ENCODE measurements around the gene RSRP1. TPM values are rescaled to one million over a fixed set of nuclear protein-coding genes. Genes with fewer than 3 reads are reported as not detected.

The RSRP1 gene
- total and polyA plus RNA-seq, 2 donors (not counting 1 experiment from before 2014, with no cell fraction given) = 387 to 482 TPM

DNA sequence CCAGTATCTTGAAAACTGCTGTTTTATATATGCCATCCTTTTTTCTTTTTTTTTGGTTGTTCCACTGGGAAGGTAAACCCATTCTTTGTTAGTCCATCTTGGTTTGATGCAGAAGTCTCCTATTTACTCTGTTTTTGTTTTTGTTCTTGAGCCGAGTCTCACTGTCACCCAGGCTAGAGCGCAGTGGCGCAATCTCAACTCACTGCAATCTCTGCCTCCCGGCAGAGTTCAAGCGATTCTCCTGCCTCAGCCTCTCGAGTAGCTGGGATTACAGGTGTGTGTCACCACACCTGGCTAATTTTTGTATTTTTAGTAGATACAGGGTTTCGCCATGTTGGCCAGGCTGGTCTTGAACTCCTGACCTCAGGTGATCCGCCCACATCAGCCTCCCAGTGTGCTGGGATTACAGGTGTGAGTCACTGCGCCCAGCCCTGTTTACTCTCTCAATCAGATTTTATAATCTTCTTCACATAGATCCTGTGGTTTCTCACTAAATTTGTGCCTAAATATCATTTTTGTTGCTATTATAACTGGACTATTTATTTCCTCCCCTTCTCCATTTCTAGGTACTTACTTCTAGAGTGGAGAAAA, 27.5 kb downstream of the RSRP1 start:
- ChIA-PET CTCF (interaction anchor here (1.4 kb wide), 1 partner anchor 15 kb away, joined by 6 read pairs; no protein-coding TSS in a partner anchor), POLR2A (no interaction called here)
- no peaks in the 10 kb centered on the region for H3K27me3 ChIP-seq (replicated peaks in 1 of 4; ENCODE audit: control extremely low read depth in 1 of 4, control insufficient read depth in 3 of 4, insufficient read depth in 4 of 4, low read length in 3 of 4)
- Mint-ChIP-seq H3K9me3 (ENCODE audit: insufficient read depth) (no peaks in the 10 kb centered on the region), H3K27ac (no peak overlapping the region), H3K4me3 (no peak overlapping the region), H3K27me3 (no peaks in the 10 kb centered on the region), H3K4me1 (peaks cover 12% of the 10 kb centered on the region)
- H3K4me3 ChIP-seq (ENCODE audit: control extremely low read depth in 1 of 5, extremely low read depth in 1 of 5, insufficient read depth in 1 of 5, low read depth in 2 of 5, low read length in 4 of 5) = no peak overlapping the region
- intact Hi-C loops (cut with micrococcal nuclease) = no loop called here
- peaks cover 4 to 44% of the 10 kb centered on the region in 2 experiments for H3K36me3 ChIP-seq (replicated peaks in 1 of 2; ENCODE audit: control extremely low read depth in 1 of 2, control insufficient read depth in 1 of 2, extremely low read depth in 1 of 2, insufficient read depth in 2 of 2, low read length in 1 of 2)
- no peak overlapping the region for H3K9ac ChIP-seq (ENCODE audit: low read length)
- H3K9me3 ChIP-seq (ENCODE audit: control extremely low read depth in 1 of 3, control insufficient read depth in 2 of 3, insufficient read depth in 1 of 3, low read length in 2 of 3) = no peaks in the 10 kb centered on the region
- no peak overlapping the region for H2AFZ ChIP-seq (ENCODE audit: insufficient read depth, low read depth, low read length, poor library complexity, severe bottlenecking)
- peaks cover 5 to 8% of the 10 kb centered on the region in 2 donors for H3K4me1 ChIP-seq (ENCODE audit: control insufficient read depth in 2 of 2, insufficient read depth in 2 of 2, low read length in 2 of 2)
- H3K4me2 ChIP-seq (replicated peaks; ENCODE audit: low read depth, low read length, poor library complexity, severe bottlenecking) = no peak overlapping the region
- H3K79me2 ChIP-seq (ENCODE audit: control insufficient read depth, insufficient read depth, low read length) = no peaks in the 10 kb centered on the region
- 97% methylated on average over 5 of the region's 9 CpGs for WGBS (ENCODE audit: insufficient coverage)
- no peak for ATAC-seq (ENCODE audit: low read depth)
- no peak overlapping the region for H3K27ac ChIP-seq (ENCODE audit: low read length in 2 of 2)
- TF ChIP-seq EZH2 (IDR thresholded peaks at IDR 0.05; ENCODE audit: borderline replicate concordance, insufficient read depth, low read depth, low read length, poor library complexity, severe bottlenecking) = no peak
- TF ChIP-seq, protein P1, sequence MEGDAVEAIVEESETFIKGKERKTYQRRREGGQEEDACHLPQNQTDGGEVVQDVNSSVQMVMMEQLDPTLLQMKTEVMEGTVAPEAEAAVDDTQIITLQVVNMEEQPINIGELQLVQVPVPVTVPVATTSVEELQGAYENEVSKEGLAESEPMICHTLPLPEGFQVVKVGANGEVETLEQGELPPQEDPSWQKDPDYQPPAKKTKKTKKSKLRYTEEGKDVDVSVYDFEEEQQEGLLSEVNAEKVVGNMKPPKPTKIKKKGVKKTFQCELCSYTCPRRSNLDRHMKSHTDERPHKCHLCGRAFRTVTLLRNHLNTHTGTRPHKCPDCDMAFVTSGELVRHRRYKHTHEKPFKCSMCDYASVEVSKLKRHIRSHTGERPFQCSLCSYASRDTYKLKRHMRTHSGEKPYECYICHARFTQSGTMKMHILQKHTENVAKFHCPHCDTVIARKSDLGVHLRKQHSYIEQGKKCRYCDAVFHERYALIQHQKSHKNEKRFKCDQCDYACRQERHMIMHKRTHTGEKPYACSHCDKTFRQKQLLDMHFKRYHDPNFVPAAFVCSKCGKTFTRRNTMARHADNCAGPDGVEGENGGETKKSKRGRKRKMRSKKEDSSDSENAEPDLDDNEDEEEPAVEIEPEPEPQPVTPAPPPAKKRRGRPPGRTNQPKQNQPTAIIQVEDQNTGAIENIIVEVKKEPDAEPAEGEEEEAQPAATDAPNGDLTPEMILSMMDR (IDR thresholded peaks at IDR 0.05) = no peak
- DNase-seq = no peak
- H4K20me1 ChIP-seq (ENCODE audit: control insufficient read depth, insufficient read depth, low read length, poor library complexity, severe bottlenecking) = no peaks in the 10 kb centered on the region

DNA sequence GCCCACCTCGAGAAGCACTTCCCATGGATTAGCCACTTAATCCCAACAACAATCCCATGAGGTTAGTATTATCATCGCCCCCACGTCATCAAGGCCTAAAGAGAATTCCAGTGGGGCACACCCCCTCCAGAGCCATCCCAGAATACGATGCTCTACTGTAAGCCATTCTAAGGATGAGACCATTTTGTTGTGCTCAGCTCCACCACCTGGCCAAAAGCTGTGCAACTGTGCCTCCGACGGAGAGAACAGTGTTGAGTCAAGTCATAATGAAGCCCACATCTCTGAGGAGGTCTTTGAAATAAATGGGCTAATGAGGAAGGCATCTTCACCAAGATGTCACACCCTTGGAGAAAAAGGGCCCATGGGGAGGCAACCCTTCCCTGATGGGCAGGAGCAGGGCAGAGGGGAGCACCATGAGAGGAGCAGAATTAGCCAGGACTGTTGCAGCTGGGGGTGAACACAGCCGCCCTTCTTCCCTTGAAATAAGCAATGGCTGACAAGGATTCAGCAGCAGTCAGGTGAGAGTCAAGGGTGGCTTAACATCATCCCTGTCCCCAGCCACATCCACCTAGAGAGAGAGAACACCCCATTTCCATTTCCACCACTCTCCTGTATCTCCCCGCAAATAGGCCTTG, 29.5 kb downstream of the RSRP1 start:
- 93% methylated on average over 7 of the region's 8 CpGs for WGBS (ENCODE audit: insufficient coverage)
- POLR2A ChIA-PET = no interaction called here
- H3K4me1 Mint-ChIP-seq = peaks cover 12% of the 10 kb centered on the region

More for the DNA sequence above, 29.5 kb downstream of the RSRP1 start:
- DNase-seq (no peak), ATAC-seq (ENCODE audit: low read depth) (no peak)
- Histone ChIP-seq H3K79me2 (ENCODE audit: control insufficient read depth, insufficient read depth, low read length) (no peaks in the 10 kb centered on the region), H3K9me3 (ENCODE audit: control extremely low read depth in 1 of 3, control insufficient read depth in 2 of 3, insufficient read depth in 1 of 3, low read length in 2 of 3) (no peaks in the 10 kb centered on the region), H3K4me1 (ENCODE audit: control insufficient read depth in 2 of 2, insufficient read depth in 2 of 2, low read length in 2 of 2) (peaks cover 5 to 8% of the 10 kb centered on the region in 2 donors), H3K4me2 (replicated peaks; ENCODE audit: low read depth, low read length, poor library complexity, severe bottlenecking) (no peak overlapping the region), H3K9ac (ENCODE audit: low read length) (no peak overlapping the region), H3K27me3 (replicated peaks in 1 of 4; ENCODE audit: control extremely low read depth in 1 of 4, control insufficient read depth in 3 of 4, insufficient read depth in 4 of 4, low read length in 3 of 4) (no peaks in the 10 kb centered on the region), H4K20me1 (ENCODE audit: control insufficient read depth, insufficient read depth, low read length, poor library complexity, severe bottlenecking) (no peaks in the 10 kb centered on the region), H3K27ac (ENCODE audit: low read length in 2 of 2) (no peak overlapping the region), H3K36me3 (replicated peaks in 1 of 2; ENCODE audit: control extremely low read depth in 1 of 2, control insufficient read depth in 1 of 2, extremely low read depth in 1 of 2, insufficient read depth in 2 of 2, low read length in 1 of 2) (peaks cover 2 to 26% of the 10 kb centered on the region in 2 experiments), H2AFZ (ENCODE audit: insufficient read depth, low read depth, low read length, poor library complexity, severe bottlenecking) (no peak overlapping the region), H3K4me3 (ENCODE audit: control extremely low read depth in 1 of 5, extremely low read depth in 1 of 5, insufficient read depth in 1 of 5, low read depth in 2 of 5, low read length in 4 of 5) (no peak overlapping the region)
- H3K9me3 Mint-ChIP-seq (ENCODE audit: insufficient read depth) = no peaks in the 10 kb centered on the region
- no peak overlapping the region for H3K27ac Mint-ChIP-seq
- H3K4me3 Mint-ChIP-seq = no peak overlapping the region
- TF ChIP-seq, protein P1 (IDR thresholded peaks at IDR 0.05) = no peak
- TF ChIP-seq EZH2 (IDR thresholded peaks at IDR 0.05; ENCODE audit: borderline replicate concordance, insufficient read depth, low read depth, low read length, poor library complexity, severe bottlenecking) = no peak
- intact Hi-C loops (cut with micrococcal nuclease) = no loop called here
- CTCF ChIA-PET = interaction anchor here (0.9 kb wide), 1 partner anchor 358 kb away, joined by 3 read pairs; no protein-coding TSS in a partner anchor
- H3K27me3 Mint-ChIP-seq = no peaks in the 10 kb centered on the region
